ENCODE data around the gene NPY4R2. TPM values are rescaled to one million over a fixed set of nuclear protein-coding genes. Genes with fewer than 3 reads are reported as not detected.

Gene NPY4R2
- not detected in 2 replicates for total RNA-seq

GRCh38 chr10:47918475-47918874 is at the start of gene NPY4R2:
NPY4R2 (plus strand) TSS chr10:47918662; CDS start chr10:47921988, 3,326 bp downstream.

Other genes starting within 250 kb of the NPY4R2 start
- under 0.01 TPM in 2 replicates for gene SYT15B, start 155.1 kb upstream of the NPY4R2 start, total RNA-seq
- gene FAM25C, start 81.1 kb downstream of the NPY4R2 start, total RNA-seq = not detected in 2 replicates